ENCODE measurements around the gene CD14. TPM values are rescaled to one million over a fixed set of nuclear protein-coding genes. Genes with fewer than 3 reads are reported as not detected.

Gene CD14
- total RNA-seq, result 100 to 1,000 TPM; 174 to 513 (median 244) TPM
- long read RNA-seq, transcript CD14-201 (2 exons, 1,886 nt), result major isoform, 348 of 370 reads
- long read RNA-seq, partial matches to known transcripts, result 0 of 370 reads
- long read RNA-seq, other reads (novel, unspliced or antisense), result 22 of 370 reads

DNA sequence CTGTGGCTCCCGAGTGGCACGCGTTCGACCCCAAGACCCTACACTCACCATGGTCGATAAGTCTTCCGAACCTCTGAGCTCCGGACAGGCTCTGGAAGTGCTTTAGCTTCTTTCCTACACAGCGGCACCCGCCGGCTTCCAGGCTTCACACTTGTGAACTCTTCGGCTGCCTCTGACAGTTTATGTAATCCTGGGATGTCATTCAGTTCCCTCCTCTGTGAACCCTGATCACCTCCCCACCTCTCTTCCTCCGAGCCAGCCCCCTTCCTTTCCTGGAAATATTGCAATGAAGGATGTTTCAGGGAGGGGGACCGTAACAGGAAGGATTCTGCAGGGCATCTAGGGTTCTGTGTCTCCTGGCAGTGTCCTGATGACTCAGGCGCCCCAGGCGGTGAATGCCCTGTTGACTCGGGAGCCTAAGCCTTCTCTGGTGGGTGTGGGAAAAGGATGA lies at the start of gene CD14:
Gene CD14, minus strand, starts transcription at position 155 of the 451 bp plus-strand sequence. Its CDS starts 104 bp downstream, at position 51.
- peak within 1 kb of the TSS; percentile 80 to 94 (median 91) for H3K27ac ChIP-seq
- DNase-seq (peak; percentile 83 to 89 (median 85)), ATAC-seq (peak; percentile 65 to 74 (median 68))
- intact Hi-C loops (cut with DNase I), result loop anchor here (10.0 kb wide), 1 partner anchor 68 kb away; the partner anchor contains the start of genes APBB3 (in 2 of the 2) and SLC35A4 (in 2 of the 2)
- WGBS (ENCODE audit: insufficient coverage, low coverage, low lambda C conversion rate, missing lambda C conversion rate), result 4% methylated on average over 12 of the region's 16 CpGs
- no peaks in the 10 kb centered on the region for H3K36me3 ChIP-seq
- peaks cover 0 to 20% (median 7%) of the 10 kb centered on the region in 4 donors for H3K4me1 ChIP-seq
- no peaks in the 10 kb centered on the region for H3K9me3 ChIP-seq
- TF ChIP-seq POLR2A (IDR thresholded peaks at IDR 0.05), result peak; percentile 79
- TF ChIP-seq, protein P1, sequence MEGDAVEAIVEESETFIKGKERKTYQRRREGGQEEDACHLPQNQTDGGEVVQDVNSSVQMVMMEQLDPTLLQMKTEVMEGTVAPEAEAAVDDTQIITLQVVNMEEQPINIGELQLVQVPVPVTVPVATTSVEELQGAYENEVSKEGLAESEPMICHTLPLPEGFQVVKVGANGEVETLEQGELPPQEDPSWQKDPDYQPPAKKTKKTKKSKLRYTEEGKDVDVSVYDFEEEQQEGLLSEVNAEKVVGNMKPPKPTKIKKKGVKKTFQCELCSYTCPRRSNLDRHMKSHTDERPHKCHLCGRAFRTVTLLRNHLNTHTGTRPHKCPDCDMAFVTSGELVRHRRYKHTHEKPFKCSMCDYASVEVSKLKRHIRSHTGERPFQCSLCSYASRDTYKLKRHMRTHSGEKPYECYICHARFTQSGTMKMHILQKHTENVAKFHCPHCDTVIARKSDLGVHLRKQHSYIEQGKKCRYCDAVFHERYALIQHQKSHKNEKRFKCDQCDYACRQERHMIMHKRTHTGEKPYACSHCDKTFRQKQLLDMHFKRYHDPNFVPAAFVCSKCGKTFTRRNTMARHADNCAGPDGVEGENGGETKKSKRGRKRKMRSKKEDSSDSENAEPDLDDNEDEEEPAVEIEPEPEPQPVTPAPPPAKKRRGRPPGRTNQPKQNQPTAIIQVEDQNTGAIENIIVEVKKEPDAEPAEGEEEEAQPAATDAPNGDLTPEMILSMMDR (IDR thresholded peaks at IDR 0.05), result no peak
- H3K27me3 ChIP-seq, result no peaks in the 10 kb centered on the region
- H3K4me3 ChIP-seq, result peak within 1 kb of the TSS; percentile 61 to 72 (median 69)

DNA sequence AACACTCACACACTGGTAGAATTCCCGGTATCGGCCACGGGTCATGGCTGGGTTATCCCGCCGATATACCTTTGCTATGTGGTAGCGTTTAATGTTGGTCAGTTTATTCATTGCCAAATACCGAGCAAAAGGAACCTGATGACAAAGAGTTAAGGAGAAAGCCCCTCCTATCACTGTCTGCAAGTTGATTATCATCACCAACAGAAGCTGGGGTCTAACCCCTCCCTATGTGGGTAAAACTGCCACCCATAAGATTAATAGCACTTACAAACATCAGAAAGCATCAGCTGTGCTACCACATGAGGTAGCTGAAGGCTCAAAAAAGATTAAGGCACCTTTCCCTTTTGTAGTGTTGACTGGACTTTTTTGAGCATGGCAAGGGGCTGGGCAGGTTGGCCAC lies 46.0 kb upstream of the CD14 start:
- no peak for ATAC-seq
- TF ChIP-seq, protein P1 (IDR thresholded peaks at IDR 0.05), result no peak
- TF ChIP-seq POLR2A (IDR thresholded peaks at IDR 0.05), result no peak
- H3K9me3 ChIP-seq, result no peaks in the 10 kb centered on the region

DNA sequence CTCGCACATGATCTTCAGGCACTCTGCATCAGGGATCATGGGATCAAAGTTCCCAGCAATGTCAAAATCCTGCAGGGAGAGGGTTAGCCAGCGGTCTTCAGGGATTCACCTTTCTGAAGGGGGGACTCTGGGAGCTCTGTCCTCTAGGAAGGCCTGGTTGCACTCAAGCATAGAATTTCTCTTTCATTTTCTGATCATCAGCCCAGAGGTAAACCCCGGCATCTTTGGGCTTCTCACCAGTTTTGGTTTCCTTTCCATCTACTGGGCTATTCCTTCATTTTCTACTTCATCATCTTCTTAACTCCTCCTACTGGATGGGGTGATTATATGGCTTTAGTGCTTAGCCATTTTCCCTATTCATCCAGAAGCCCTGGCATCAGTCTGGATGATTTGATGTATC lies 45.0 kb upstream of the CD14 start:
- intact Hi-C loops (cut with DNase I), result no loop called here
- H3K4me1 ChIP-seq, result no peaks in the 10 kb centered on the region
- no peak overlapping the region for H3K4me3 ChIP-seq
- no peak for DNase-seq
- peaks cover 0 to 73% (median 14%) of the 10 kb centered on the region in 4 donors for H3K36me3 ChIP-seq
- WGBS (ENCODE audit: insufficient coverage, low coverage, low lambda C conversion rate, missing lambda C conversion rate), result 100% methylated on average over 2 of the region's 3 CpGs
- no peak overlapping the region for H3K27ac ChIP-seq
- ATAC-seq, result no peak
- H3K9me3 ChIP-seq, result no peaks in the 10 kb centered on the region
- no peak for TF ChIP-seq POLR2A (IDR thresholded peaks at IDR 0.05)
- TF ChIP-seq, protein P1 (IDR thresholded peaks at IDR 0.05), result no peak
- no peaks in the 10 kb centered on the region for H3K27me3 ChIP-seq

More for the DNA sequence above, 46.0 kb upstream of the CD14 start:
- peaks cover 0 to 81% (median 14%) of the 10 kb centered on the region in 4 donors for H3K36me3 ChIP-seq
- H3K4me3 ChIP-seq, result no peak overlapping the region
- intact Hi-C loops (cut with DNase I), result no loop called here
- no peaks in the 10 kb centered on the region for H3K27me3 ChIP-seq
- no peaks in the 10 kb centered on the region for H3K4me1 ChIP-seq
- DNase-seq, result no peak
- no peak overlapping the region for H3K27ac ChIP-seq
- WGBS (ENCODE audit: insufficient coverage, low coverage, low lambda C conversion rate, missing lambda C conversion rate), result 100% methylated on average over 6 of the region's 7 CpGs

DNA sequence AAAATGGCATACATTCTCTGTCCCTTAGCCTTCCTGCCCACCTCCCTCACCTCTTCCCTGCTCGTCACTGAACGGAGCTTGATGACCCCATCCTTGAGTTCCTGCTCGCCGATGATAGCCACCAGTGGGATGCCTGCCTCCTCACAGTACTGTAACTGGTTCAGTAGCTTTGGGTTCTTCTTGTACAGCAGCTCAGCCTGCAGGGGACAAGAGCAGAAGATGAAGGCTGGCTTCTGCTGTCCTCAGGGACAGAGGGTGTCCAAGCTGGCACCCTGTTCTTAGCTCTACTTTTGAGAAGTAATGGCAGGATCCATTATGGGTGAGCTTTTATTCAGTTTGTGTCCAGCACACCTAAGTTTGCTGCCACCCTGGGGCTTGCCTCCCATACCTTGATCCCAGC lies 41.7 kb upstream of the CD14 start:
- H3K27me3 ChIP-seq, result no peaks in the 10 kb centered on the region
- peaks cover 0 to 57% (median 10%) of the 10 kb centered on the region in 4 donors for H3K36me3 ChIP-seq
- H3K4me1 ChIP-seq, result no peaks in the 10 kb centered on the region
- no peak overlapping the region for H3K4me3 ChIP-seq
- WGBS (ENCODE audit: insufficient coverage, low coverage, low lambda C conversion rate, missing lambda C conversion rate), result 100% methylated on average over 1 of the region's 4 CpGs
- ATAC-seq (no peak), DNase-seq (no peak)
- H3K27ac ChIP-seq, result no peak overlapping the region
- intact Hi-C loops (cut with DNase I), result no loop called here
- TF ChIP-seq, protein P1 (IDR thresholded peaks at IDR 0.05), result no peak
- no peak for TF ChIP-seq POLR2A (IDR thresholded peaks at IDR 0.05)
- no peaks in the 10 kb centered on the region for H3K9me3 ChIP-seq

Measured in right lobe of liver (tissue), 6 donors.